Thymus (tissue), 11 donors: ENCODE data around the gene BFSP1. TPM values are rescaled to one million over a fixed set of nuclear protein-coding genes. Genes with fewer than 3 reads are reported as not detected.

Experiments used
- DNase-seq, 9 donors: peaks; one replicate each; pipeline ENCODE4 v3.0.0-alpha.2; 2013; ENCODE audit warnings: low spot score in 9 of 9, low read depth in 6 of 9, missing footprints in 1 of 9
- H3K27ac ChIP-seq, 2 donors: one replicate each; pipeline ENCODE4 v1.5.1; 2013; ENCODE audit warnings: control low read depth in 1 of 2, low read depth in 1 of 2, low read length in 1 of 2, mild to moderate bottlenecking in 1 of 2, moderate library complexity in 1 of 2
- H3K27me3 ChIP-seq, 2 donors: one replicate each; pipeline ENCODE4 v1.5.1; 2013; ENCODE audit warnings: low read length in 1 of 2; ENCODE audit not compliant: control insufficient read depth in 2 of 2, insufficient read depth in 1 of 2
- H3K36me3 ChIP-seq, 2 donors: one replicate each; pipeline ENCODE4 v1.5.1; 2013; ENCODE audit warnings: low read length in 1 of 2, mild to moderate bottlenecking in 1 of 2, moderate library complexity in 1 of 2; ENCODE audit not compliant: control insufficient read depth in 2 of 2, insufficient read depth in 2 of 2
- H3K4me1 ChIP-seq, 2 donors: one replicate each; pipeline ENCODE4 v1.5.1; 2013; ENCODE audit warnings: low read length in 2 of 2; ENCODE audit not compliant: control insufficient read depth in 2 of 2, insufficient read depth in 2 of 2
- H3K4me3 ChIP-seq, 2 donors: one replicate each; pipeline ENCODE4 v1.5.1; 2013; ENCODE audit warnings: low read length in 2 of 2, control low read depth in 1 of 2, mild to moderate bottlenecking in 1 of 2
- H3K9me3 ChIP-seq, 2 donors: one replicate each; pipeline ENCODE4 v1.5.1; 2013; ENCODE audit warnings: low read length in 1 of 2, mild to moderate bottlenecking in 1 of 2; ENCODE audit not compliant: control insufficient read depth in 2 of 2, insufficient read depth in 1 of 2
- WGBS: extraction: QIAGEN DNeasy Blood & Tissue Kit; methylation state at CpG from one replicate; pipeline ENCODE4 v1.1.7; 2013; 5-methylcytosine and 5-hydroxymethylcytosine counted together
- polyA plus RNA-seq: library from polyadenylated mRNA; stranded (reverse); fragments of 200-250 nt; gene quantifications from one replicate; pipeline ENCODE4 v1.2.3, GENCODE V29; 2013
- total RNA-seq: library from RNA; stranded (reverse); fragments of 120-200 nt; gene quantifications from one replicate; pipeline ENCODE4 v1.2.4, GENCODE V29; 2013
- donor health status: healthy.

Gene BFSP1
- total and polyA plus RNA-seq, 2 donors = 0.27 to 0.57 TPM

- Histone ChIP-seq H3K4me1 (no peaks in the 10 kb centered on the region), H3K36me3 (no peaks in the 10 kb centered on the region), H3K9me3 (no peaks in the 10 kb centered on the region), H3K27ac (no peak overlapping the region), H3K27me3 (peaks cover 0 to 3% of the 10 kb centered on the region in 2 donors), H3K4me3 (no peak overlapping the region)
- no peak for DNase-seq
- 88% methylated on average over 9 of the region's 9 CpGs for WGBS
These were observed 42.1 kb downstream of the BFSP1 start for GRCh38 chr20:17488916-17489600.

- Histone ChIP-seq H3K36me3 (no peaks in the 10 kb centered on the region), H3K9me3 (no peaks in the 10 kb centered on the region), H3K4me3 (no peak overlapping the region), H3K27ac (no peak overlapping the region), H3K4me1 (no peaks in the 10 kb centered on the region), H3K27me3 (peaks cover 0 to 5% of the 10 kb centered on the region in 2 donors)
- no peak for DNase-seq
- 98% methylated on average over 2 of the region's 2 CpGs for WGBS
These were observed 46.2 kb downstream of the BFSP1 start for GRCh38 chr20:17485017-17485416.

DNA sequence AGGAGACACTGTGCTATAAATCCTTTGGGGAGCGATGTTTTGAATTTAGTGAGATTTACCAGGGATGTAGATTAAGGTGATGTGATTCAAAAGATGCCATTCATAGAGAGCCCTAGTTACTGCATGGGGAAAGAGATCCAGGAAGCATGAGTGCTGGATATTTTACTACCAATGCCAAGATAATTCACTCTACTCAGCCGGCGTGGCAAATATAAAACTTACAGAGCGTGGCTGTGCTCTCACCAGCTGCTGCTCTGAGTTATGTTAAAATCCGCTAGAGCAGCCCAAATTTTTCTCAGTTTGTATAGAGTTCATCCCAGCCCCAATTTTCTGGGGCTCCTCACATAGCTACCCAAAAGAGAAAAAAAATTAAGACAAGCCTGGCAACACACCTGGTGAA lies 48.6 kb downstream of the BFSP1 start:
- Histone ChIP-seq H3K27me3 (peaks cover 0 to 5% of the 10 kb centered on the region in 2 donors), H3K4me3 (no peak overlapping the region)
- 93% methylated on average over 5 of the region's 5 CpGs for WGBS

DNA sequence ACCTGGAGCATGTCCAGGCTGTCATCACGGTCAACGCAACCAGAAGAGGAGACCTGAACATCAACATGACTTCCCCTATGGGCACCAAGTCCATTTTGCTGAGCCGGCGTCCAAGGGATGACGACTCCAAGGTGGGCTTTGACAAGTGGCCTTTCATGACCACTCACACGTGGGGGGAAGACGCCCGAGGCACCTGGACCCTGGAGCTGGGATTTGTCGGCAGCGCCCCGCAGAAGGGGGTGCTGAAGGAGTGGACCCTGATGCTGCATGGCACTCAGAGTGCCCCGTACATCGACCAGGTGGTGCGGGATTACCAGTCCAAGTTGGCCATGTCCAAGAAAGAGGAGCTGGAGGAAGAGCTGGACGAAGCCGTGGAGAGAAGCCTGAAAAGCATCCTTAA lies 49.5 kb downstream of the BFSP1 start:
- Histone ChIP-seq H3K36me3 (no peaks in the 10 kb centered on the region), H3K27ac (no peak overlapping the region), H3K4me3 (no peak overlapping the region), H3K9me3 (no peaks in the 10 kb centered on the region), H3K4me1 (no peaks in the 10 kb centered on the region), H3K27me3 (peaks cover 0 to 2% of the 10 kb centered on the region in 2 donors)
- DNase-seq = no peak
- 96% methylated on average over 16 of the region's 16 CpGs for WGBS

More for the DNA sequence above, 48.6 kb downstream of the BFSP1 start:
- Histone ChIP-seq H3K27ac (no peak overlapping the region), H3K36me3 (no peaks in the 10 kb centered on the region), H3K9me3 (no peaks in the 10 kb centered on the region), H3K4me1 (no peaks in the 10 kb centered on the region)
- no peak for DNase-seq

DNA sequence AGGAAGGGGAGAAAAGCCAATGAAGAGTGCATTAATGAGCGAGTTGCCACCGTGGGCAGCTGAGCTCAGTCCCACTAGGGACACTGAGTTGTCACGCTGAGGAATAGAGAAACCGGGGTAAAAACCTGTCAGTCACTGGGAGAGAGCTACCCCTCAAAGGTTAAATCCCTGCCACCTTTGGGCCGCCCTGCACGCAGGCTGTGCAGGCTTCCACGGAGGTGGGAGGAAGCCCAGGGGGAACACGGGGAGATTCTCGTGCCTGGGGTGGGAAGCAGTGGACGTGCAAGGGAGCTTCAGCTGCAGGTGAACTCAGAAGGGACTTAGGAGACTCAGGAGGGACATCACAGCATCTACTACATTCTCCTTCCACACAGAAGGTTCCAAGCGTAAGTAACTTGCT lies 50.5 kb downstream of the BFSP1 start:
- H3K27me3 ChIP-seq = peaks cover 0 to 2% of the 10 kb centered on the region in 2 donors
- H3K4me3 ChIP-seq = no peak overlapping the region
- H3K27ac ChIP-seq = no peak overlapping the region
- H3K9me3 ChIP-seq = no peaks in the 10 kb centered on the region
- DNase-seq = no peak
- H3K4me1 ChIP-seq = no peaks in the 10 kb centered on the region
- H3K36me3 ChIP-seq = no peaks in the 10 kb centered on the region
- WGBS = 95% methylated on average over 11 of the region's 11 CpGs

- Histone ChIP-seq H3K27ac (no peak overlapping the region), H3K4me3 (no peak overlapping the region), H3K9me3 (no peaks in the 10 kb centered on the region), H3K27me3 (peaks cover 0 to 2% of the 10 kb centered on the region in 2 donors), H3K36me3 (no peaks in the 10 kb centered on the region), H3K4me1 (no peaks in the 10 kb centered on the region)
- no peak for DNase-seq
- WGBS = 95% methylated on average over 23 of the region's 23 CpGs
These were observed 52.0 kb downstream of the BFSP1 start for GRCh38 chr20:17479063-17479657.

DNA sequence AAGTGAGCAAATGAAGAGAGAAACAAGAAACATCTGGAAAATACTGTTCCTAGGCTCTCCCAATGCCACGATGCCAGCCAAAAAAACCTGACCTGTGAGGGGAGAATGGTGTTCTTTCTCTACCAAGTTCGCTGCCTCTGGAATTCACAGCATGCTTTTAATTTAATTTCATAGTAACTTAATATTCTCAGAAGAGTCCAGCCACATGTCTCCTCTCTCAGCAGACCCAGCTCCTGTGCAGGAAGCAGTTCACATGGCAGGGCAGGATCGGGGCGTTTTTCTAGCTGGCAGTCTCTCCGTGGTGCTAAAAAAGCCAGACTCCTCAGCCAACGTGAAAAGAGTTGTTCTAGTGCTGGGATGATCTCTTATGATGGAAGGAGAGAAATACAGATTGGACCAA lies 57.5 kb downstream of the BFSP1 start:
- DNase-seq = no peak
- Histone ChIP-seq H3K9me3 (no peaks in the 10 kb centered on the region), H3K27ac (no peak overlapping the region), H3K27me3 (no peaks in the 10 kb centered on the region), H3K4me1 (no peaks in the 10 kb centered on the region), H3K36me3 (no peaks in the 10 kb centered on the region), H3K4me3 (no peak overlapping the region)
- WGBS = 93% methylated on average over 6 of the region's 6 CpGs

DNA sequence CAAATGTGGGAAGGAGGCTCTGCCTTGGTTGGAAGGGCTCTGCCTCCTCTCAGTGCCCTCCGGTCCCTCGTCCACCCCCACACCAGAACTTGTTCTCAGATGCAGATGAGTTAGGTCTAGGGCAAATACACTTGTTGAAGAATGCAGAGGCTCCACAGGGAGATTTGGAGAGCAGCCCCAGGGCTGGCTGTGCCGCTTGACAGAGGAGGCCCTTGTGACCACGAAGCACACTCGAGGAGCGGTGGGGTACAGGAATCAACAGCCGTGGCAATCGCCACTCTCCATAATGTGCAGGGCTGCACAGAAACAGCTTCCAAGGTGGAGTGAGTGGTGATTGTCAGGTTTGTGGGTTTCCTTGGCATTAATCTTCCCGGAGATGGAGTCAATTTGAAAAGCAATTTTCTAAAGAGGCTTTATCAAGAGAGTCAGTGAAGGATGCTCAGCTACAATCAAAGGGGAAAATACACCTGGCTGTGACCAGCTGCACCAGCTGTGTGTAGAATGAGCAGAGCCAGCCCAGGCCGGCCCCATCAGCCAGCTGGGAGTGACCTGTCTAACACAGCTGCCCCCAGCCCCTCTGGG lies 59.5 kb downstream of the BFSP1 start:
- 91% methylated on average over 10 of the region's 10 CpGs for WGBS
- no peak for DNase-seq
- H3K27me3 ChIP-seq = no peaks in the 10 kb centered on the region

GRCh38 chr20:17470973-17471372 lies 60.2 kb downstream of the BFSP1 start:
- no peaks in the 10 kb centered on the region for H3K4me1 ChIP-seq
- no peak for DNase-seq
- no peaks in the 10 kb centered on the region for H3K27me3 ChIP-seq
- H3K4me3 ChIP-seq = no peak overlapping the region
- no peaks in the 10 kb centered on the region for H3K36me3 ChIP-seq
- H3K9me3 ChIP-seq = no peaks in the 10 kb centered on the region
- H3K27ac ChIP-seq = no peak overlapping the region
- WGBS = 96% methylated on average over 9 of the region's 9 CpGs

More for the DNA sequence above, 59.5 kb downstream of the BFSP1 start:
- no peak overlapping the region for H3K27ac ChIP-seq
- no peaks in the 10 kb centered on the region for H3K36me3 ChIP-seq
- no peak overlapping the region for H3K4me3 ChIP-seq
- H3K9me3 ChIP-seq = no peaks in the 10 kb centered on the region
- no peaks in the 10 kb centered on the region for H3K4me1 ChIP-seq
